Measurements from ENCODE around the gene THAP11. TPM values are rescaled to one million over a fixed set of nuclear protein-coding genes. Genes with fewer than 3 reads are reported as not detected.

THAP11 gene
- total and polyA plus RNA-seq, 2 of the 13 experiments (the other 11 are each of a cell fraction or from before 2014, with no cell fraction given), result 44.2 to 53.4 TPM

GRCh38 chr16:67843343-67843765 lies 1.2 kb downstream of the THAP11 start (continued):
- TF ChIP-seq ZNF546 (CRISPR knock-in tag; conservative IDR thresholded peaks at IDR 0.05), result peak; percentile 17; the same call in 1 of the 2 replicates
- no peak for TF ChIP-seq NFRKB (IDR thresholded peaks at IDR 0.05)
- TF ChIP-seq ZNF503 (CRISPR knock-in tag; IDR thresholded peaks at IDR 0.05), result no peak
- TF ChIP-seq HNF4G (IDR thresholded peaks at IDR 0.05; ENCODE audit: borderline replicate concordance, low read depth, low read length), result no peak
- TF ChIP-seq HNF4G (CRISPR knock-in tag; IDR thresholded peaks at IDR 0.05; ENCODE audit: borderline replicate concordance, low read depth), result no peak
- TF ChIP-seq ZFP37 (CRISPR knock-in tag; IDR thresholded peaks at IDR 0.05; ENCODE audit: borderline replicate concordance), result no peak
- TF ChIP-seq PATZ1 (CRISPR knock-in tag; IDR thresholded peaks at IDR 0.05), result no peak

GRCh38 chr16:67844497-67844896 lies 2.4 kb downstream of the THAP11 start:
- no peak overlapping the region for H2AFZ ChIP-seq (ENCODE audit: low read length)
- 63% methylated on average over 4 of the region's 4 CpGs for WGBS (ENCODE audit: low lambda C conversion rate)
- no peaks in the 10 kb centered on the region; a peak in 1 of 5 replicates for H3K27me3 ChIP-seq (ENCODE audit: control insufficient read depth in 1 of 2, insufficient read depth in 2 of 2, low read length in 2 of 2)
- peak overlapping the region; percentile 89 for H3K4me2 ChIP-seq (ENCODE audit: low read depth, low read length)
- no peaks in the 10 kb centered on the region for H3K9me3 ChIP-seq (ENCODE audit: low read length)
- H3K79me2 ChIP-seq (ENCODE audit: insufficient read depth, low read length), result peaks cover 58% of the 10 kb centered on the region
- H3K4me3 ChIP-seq (replicated peaks in 1 of 3; ENCODE audit: insufficient read depth in 1 of 3, low read depth in 2 of 3, low read length in 3 of 3), result peak overlapping the region in 2 of 3 experiments; percentile 19 to 92; a peak in 3 of 6 replicates
- DNase-seq (ENCODE audit: low spot score), result no peak
- ChIA-PET POLR2A (interaction anchor here (1.2 to 6.2 kb wide), 9 partner anchors 10 to 282 kb away, joined by 3 to 47 read pairs (median 6); partner anchors contain the start of genes CTCF, EDC4, RANBP10 and TSNAXIP1), CTCF (ENCODE audit: low intra/inter-chr PET ratio, low total read pairs) (interaction anchor here (1.4 kb wide), 1 partner anchor 21 kb away, joined by 4 read pairs; no protein-coding TSS in a partner anchor)
- in situ Hi-C loops (cut with HindIII; ENCODE audit: extremely low pct_ligation_motif_present, low pct_unique_long_range_greater_than_20kb) (no loop called here), intact Hi-C loops (cut with micrococcal nuclease; ENCODE audit: unreplicated experiment) (no loop called here)
- BruUV-seq (replicated peaks), result no TSS peak
- H3K9ac ChIP-seq (ENCODE audit: insufficient read depth, low read depth, low read length), result peak overlapping the region; percentile 93; the same call in 1 of the 2 replicates
- H3K27ac ChIP-seq (ENCODE audit: extremely low read length, insufficient read depth, low read length), result peak overlapping the region; percentile 15
- H4K20me1 ChIP-seq (ENCODE audit: insufficient read depth, low read length), result peaks cover 38% of the 10 kb centered on the region
- no peak for ATAC-seq
- peaks cover 0 to 4% of the 10 kb centered on the region in 2 experiments; a peak in 3 of 5 replicates for H3K36me3 ChIP-seq (replicated peaks in 1 of 2; ENCODE audit: control insufficient read depth in 1 of 2, insufficient read depth in 2 of 2, low read length in 2 of 2)
- FAIRE-seq, result no peak
- peaks cover 50% of the 10 kb centered on the region for H3K4me1 ChIP-seq (ENCODE audit: insufficient read depth, low read length)
- TF ChIP-seq CEBPZ (IDR thresholded peaks at IDR 0.05; ENCODE audit: low read length) (no peak), ATF4 (CRISPR knock-in tag; IDR thresholded peaks at IDR 0.05) (no peak), ZNF512B (CRISPR knock-in tag; IDR thresholded peaks at IDR 0.05; ENCODE audit: borderline replicate concordance) (no peak)

Measured in HepG2 (cell line).